Fibroblast of peridontal ligament (primary cell): Measurements from ENCODE around the gene MYBL2.
A peak's percentile ranks its signal among the peaks of the same experiment; 100 is the strongest.
"Not testable (repeated sequence)": the region's sequence is repeated elsewhere in the genome, so short reads cannot be mapped to it uniquely, and the experiment has no call there.

ENCODE experiments used
- DNase-seq: peaks from one replicate; pipeline ENCODE4 v3.0.0-alpha.2; 2010; ENCODE audit errors: extremely low read depth

MYBL2 gene

DNA sequence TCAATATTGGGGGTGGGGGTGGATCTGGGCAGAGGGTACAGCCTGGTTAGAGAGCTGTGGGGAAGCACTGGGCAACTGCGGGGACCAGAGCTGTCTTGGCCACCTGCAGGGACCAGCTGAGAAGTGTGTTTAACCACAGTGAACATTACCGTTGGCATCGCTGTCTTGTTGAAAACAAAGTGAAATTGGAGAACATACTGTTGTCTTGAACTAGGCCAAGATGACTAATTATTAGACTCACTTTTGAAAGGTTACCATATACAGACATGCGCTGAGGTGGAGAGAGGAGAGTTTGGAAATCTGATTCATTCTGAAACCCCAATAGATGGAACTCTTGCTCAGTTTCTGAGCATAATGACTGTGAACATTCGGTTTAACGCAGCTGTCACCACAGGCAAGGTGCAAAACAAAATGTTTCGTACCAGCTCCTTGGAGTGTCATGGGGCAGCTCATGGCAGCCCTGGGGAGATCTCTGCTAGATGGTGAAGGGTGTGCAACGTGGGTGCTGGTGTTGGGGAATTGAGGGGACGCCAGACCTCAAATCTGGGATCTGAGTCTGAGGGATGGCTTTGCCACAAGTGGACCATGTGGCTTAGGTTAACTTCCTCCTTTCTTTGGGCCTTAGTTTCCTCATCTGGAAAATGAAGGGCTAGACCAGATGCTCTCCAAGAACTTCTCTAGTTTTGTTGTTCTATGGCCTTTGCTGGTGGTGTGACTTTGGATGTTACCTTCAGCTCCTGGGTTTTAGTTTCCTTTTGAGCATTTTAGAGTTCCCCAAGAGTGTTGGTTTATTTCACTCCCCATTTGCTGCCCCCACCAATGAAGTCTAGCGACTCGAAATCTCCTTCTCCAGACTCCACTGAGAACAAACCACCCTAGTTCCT lies 84.5 kb downstream of the MYBL2 start:
- peak; percentile 62 for DNase-seq

DNA sequence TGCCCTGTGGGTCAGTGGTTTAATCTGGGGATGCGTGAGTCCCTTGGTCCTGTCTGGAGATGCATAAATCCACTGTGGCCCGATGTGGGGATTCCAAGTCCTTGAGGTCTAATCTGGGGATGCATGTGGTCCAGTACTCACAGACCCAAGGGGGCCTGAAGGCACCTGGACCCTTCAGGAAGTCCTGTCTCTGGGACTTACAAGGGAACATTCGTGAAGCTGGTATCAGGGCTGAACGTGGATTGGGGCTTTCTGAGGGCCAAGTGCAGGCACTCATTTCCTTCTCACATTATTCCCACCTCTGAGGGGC lies 85.1 kb downstream of the MYBL2 start:
- no peak for DNase-seq

DNA sequence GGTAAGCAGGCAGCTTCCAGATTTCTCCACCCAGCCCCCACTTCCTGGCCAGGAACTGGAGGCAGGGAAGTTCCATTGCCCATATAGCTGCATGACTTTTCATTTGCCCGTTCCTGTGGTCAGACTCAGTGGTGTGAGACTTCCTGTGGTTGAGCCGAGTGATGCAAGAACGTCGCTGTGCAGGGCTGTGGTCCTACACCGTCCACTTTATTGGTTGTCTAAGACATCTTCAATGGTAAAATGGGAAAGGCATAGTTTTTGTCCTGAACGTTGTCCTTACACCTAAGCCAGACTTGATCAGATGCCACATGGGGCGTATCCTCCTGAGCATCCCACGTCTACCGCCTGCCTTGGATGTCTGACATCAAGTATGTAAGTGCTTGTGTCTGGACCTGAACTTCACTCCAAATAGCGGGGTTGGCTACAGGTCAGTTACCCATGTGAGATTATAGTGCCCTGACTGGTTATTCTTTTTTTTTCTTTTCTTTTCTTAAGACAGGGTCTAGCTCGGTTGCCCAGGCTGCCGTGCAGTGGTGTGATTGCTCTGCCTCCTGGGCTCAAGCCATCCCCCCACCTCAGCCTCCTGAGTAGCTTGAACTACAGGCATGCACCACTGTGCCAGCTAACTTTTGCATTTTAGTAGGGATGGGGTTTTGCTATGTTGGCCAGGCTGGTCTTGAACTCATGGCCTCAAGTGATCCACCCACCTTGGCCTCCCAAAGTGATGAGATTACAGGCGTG lies 85.8 kb downstream of the MYBL2 start:
- peak; percentile 85 for DNase-seq

DNA sequence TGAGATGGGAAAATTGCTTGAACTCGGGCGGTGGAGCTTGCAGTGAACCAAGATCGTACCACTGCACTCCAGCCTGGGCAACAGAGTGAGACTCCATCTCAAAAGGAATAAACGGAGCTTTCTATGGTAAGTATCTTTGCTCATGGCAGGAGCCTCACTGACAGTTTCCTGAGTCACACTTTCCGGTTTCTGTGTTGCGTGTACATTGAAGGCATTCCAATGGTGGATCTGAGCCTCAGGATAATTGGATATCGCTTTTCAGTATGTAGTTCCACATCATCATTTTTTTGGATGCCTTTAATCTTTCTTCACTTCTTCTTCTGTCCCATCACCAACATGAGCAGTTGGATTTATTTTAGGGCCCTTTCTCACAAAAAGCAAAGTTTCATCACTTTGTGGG lies 88.5 kb downstream of the MYBL2 start:
- peak; percentile 85 for DNase-seq

DNA sequence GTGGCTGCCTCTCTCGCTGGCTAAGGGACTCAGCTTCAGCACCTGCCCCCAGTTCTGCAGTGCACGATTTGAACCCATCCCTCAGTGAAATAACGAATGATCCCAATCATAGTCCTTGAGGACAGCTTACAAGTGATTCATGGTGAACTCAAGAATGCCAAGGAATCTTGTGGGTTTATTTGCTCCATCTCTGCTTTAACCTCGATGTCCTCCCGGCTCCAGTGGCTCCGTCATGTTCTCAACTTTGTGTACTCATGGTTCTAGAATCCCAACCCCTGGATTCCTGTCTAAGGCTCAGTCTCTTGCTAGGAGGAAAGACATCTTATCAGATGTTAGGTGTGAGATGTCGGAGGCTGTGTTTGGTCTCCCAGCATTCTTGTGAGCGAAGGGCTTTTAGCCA lies 88.9 kb downstream of the MYBL2 start:
- peak; percentile 67 for DNase-seq

DNA sequence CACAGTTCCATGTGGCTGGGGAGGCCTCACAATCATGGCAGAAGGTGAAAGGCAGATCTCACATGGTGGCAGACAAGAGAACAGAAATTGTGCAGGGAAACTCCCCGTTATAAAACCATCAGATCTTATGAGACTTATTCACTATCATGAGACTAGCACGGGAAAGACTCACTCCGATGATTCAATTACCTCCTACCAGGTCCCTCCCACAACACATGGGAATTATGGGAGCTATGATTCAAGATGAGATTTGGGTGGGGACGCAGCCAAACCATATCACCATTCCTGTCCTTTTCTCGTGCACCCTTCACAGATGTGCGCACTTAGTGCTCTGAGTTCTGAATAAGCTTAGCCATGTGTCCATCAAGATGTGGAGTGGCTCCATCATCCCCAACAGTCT lies 91.0 kb downstream of the MYBL2 start:
- DNase-seq = not testable (repeated sequence)

DNA sequence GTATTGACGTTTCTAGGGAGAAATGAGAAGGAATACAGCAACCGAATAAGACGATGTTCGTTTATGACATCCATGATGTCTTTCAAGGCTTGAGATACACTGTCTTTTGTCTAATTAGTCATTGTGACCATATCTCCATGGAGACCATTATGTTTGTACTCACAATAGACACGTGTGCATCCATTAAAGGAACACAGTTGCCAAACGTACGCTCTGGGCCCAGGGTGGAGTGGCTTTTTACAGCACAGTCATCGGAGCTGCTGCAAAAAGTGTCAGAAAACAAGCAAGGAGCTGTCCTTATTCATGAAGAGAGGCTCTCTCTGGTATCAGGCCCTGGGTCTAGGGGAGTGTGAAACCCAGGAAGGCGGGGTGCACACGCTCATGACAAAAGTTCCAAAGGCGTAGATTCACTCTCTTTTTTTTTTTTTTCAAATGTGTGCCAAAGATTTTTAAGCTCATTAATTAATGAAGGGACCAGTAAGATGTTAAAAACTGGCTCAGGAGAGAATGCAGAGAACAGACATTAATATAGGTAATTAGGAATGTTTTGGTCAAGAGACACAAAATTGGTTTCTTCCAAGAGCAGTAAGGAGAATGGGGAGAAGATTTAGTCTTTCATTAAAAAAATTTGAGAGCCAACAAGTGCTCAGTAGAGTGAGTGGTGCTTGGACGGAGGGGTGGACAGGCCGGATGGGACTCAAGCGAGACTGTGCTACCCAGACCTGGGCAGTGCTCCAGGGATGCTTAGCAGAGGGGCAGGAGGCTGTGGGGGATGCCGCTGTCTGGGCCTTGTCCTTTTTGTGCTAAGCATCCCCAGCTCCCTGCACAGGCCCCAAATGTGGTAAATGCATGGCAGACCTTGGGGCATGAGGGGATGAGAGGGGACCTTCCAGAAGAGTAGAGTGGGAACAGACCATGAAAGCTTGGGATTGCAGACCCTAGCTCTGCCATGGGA lies 94.7 kb downstream of the MYBL2 start:
- no peak for DNase-seq

DNA sequence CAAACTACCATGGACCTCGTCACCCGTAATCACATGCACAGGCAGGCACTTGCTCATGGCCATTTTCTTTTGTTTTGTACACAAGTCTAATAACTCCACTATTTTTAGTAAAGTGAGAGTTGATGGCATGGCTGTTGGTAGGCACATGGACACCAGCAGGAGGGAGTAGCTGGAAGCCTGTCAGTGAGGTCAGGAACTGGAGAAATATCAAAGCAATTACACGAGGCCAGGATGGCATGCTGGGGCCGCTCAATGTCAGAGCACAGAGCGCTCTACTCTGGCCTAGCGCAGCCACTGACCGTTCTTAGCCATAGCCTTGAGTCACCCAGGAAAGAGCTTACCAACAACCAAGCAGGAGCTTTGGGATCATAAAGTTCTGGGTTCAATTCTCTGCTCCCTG lies 96.0 kb downstream of the MYBL2 start:
- no peak for DNase-seq

DNA sequence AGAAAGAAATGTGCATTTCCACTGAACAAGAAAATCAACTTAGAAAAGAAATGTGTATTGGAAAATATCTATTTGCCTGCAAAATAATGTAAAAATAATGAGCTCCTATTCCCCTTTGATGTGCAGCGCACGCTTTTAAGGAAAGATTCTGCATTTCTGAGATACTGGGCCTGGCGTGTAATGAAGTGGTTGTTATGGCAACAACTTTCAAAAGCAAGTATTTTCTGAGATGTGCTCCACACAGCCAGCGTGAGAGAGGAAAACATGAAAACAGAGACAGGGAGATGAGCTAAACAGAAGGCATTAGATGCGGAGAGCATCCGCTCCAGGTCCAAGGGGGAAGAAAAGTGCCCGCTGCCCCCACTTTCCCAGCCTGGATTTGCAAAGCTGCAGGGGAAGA lies 99.0 kb downstream of the MYBL2 start:
- peak; percentile 22 for DNase-seq
